ENCODE results near the gene OR4D9.

Gene OR4D9

GRCh38 chr11:59551659-59552521 is 40.6 kb downstream of the OR4D9 start:
- H3K4me3 ChIP-seq (ENCODE audit: low read depth, low read length) = peak overlapping the region; percentile 81
- no peak overlapping the region for H3K9ac ChIP-seq (ENCODE audit: low read depth, low read length)
- H3K27me3 ChIP-seq (ENCODE audit: control insufficient read depth, insufficient read depth, low read length) = peaks cover 6% of the 10 kb centered on the region
- no peaks in the 10 kb centered on the region for H3K9me3 ChIP-seq (ENCODE audit: control insufficient read depth, insufficient read depth, low read length)
- H3K4me1 ChIP-seq (ENCODE audit: control insufficient read depth, insufficient read depth, low read length) = peaks cover 2% of the 10 kb centered on the region
- H3K36me3 ChIP-seq (ENCODE audit: control insufficient read depth, insufficient read depth, low read length) = no peaks in the 10 kb centered on the region

GRCh38 chr11:59552844-59553243 is 41.5 kb downstream of the OR4D9 start:
- no peak overlapping the region for H3K4me3 ChIP-seq (ENCODE audit: low read depth, low read length)

DNA sequence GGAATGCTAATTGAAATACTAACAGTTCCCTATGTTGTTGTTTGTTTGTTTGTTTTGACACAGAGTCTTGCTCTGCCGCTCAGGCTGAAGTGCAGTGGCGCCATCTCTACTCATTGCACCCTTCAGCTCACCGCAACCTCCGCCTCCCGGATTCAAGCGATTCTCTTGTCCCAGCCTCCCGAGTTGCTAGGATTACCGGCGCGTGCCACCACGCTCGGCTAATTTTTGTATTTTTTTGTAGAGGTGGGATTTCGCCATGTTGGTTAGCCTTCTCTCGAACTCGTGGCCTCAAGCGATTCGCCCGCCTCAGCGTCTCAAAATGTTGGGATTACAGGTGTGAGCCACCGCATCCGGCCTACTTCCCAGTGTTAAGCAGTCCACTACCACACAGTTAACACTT is 42.0 kb downstream of the OR4D9 start:
- Histone ChIP-seq H3K9ac (ENCODE audit: low read depth, low read length) (no peak overlapping the region), H3K9me3 (ENCODE audit: control insufficient read depth, insufficient read depth, low read length) (no peaks in the 10 kb centered on the region), H3K4me1 (ENCODE audit: control insufficient read depth, insufficient read depth, low read length) (no peaks in the 10 kb centered on the region), H3K36me3 (ENCODE audit: control insufficient read depth, insufficient read depth, low read length) (no peaks in the 10 kb centered on the region), H3K27me3 (ENCODE audit: control insufficient read depth, insufficient read depth, low read length) (peaks cover 6% of the 10 kb centered on the region), H3K4me3 (ENCODE audit: low read depth, low read length) (no peak overlapping the region)

More at GRCh38 chr11:59552844-59553243, 41.5 kb downstream of the OR4D9 start:
- no peaks in the 10 kb centered on the region for H3K9me3 ChIP-seq (ENCODE audit: control insufficient read depth, insufficient read depth, low read length)
- no peak overlapping the region for H3K9ac ChIP-seq (ENCODE audit: low read depth, low read length)
- H3K36me3 ChIP-seq (ENCODE audit: control insufficient read depth, insufficient read depth, low read length) = no peaks in the 10 kb centered on the region
- peaks cover 6% of the 10 kb centered on the region for H3K27me3 ChIP-seq (ENCODE audit: control insufficient read depth, insufficient read depth, low read length)
- H3K4me1 ChIP-seq (ENCODE audit: control insufficient read depth, insufficient read depth, low read length) = no peaks in the 10 kb centered on the region

DNA sequence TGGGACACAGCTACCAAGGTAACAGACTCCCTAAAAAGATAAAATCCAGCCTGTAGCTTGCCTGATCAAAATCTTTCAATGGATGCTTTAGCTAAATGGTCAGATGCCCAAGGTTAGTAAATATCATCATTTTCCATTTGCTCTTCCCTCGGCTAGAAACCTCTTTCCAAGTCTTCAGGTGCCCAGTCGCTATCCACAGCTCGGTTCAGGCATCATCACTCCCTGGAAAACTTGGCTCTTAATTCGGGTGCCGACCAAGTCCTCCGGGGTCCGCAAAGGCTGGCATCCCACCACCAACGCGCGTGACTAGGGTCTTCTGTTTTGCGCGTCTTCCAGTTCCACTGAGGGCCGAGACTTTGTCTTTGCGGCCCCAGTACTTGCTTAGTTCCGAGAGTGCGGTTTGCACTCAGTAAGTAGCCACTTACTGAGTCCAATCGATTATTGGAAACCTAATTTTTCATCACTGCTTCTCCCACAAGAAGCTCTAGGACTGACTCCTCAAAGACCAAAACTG is 44.3 kb downstream of the OR4D9 start:
- Histone ChIP-seq H3K4me1 (ENCODE audit: control insufficient read depth, insufficient read depth, low read length) (no peaks in the 10 kb centered on the region), H3K9me3 (ENCODE audit: control insufficient read depth, insufficient read depth, low read length) (no peaks in the 10 kb centered on the region), H3K9ac (ENCODE audit: low read depth, low read length) (peak overlapping the region; percentile 81), H3K36me3 (ENCODE audit: control insufficient read depth, insufficient read depth, low read length) (no peaks in the 10 kb centered on the region), H3K4me3 (ENCODE audit: low read depth, low read length) (peak overlapping the region; percentile 74), H3K27me3 (ENCODE audit: control insufficient read depth, insufficient read depth, low read length) (peaks cover 10% of the 10 kb centered on the region)

GRCh38 chr11:59556115-59556916 is 45.0 kb downstream of the OR4D9 start:
- Histone ChIP-seq H3K9ac (ENCODE audit: low read depth, low read length) (peak overlapping the region; percentile 81), H3K4me1 (ENCODE audit: control insufficient read depth, insufficient read depth, low read length) (no peaks in the 10 kb centered on the region), H3K4me3 (ENCODE audit: low read depth, low read length) (peak overlapping the region; percentile 74)

GRCh38 chr11:59556917-59557348 is 45.6 kb downstream of the OR4D9 start:
- Histone ChIP-seq H3K9ac (ENCODE audit: low read depth, low read length) (no peak overlapping the region), H3K27me3 (ENCODE audit: control insufficient read depth, insufficient read depth, low read length) (peaks cover 10% of the 10 kb centered on the region), H3K9me3 (ENCODE audit: control insufficient read depth, insufficient read depth, low read length) (no peaks in the 10 kb centered on the region), H3K36me3 (ENCODE audit: control insufficient read depth, insufficient read depth, low read length) (no peaks in the 10 kb centered on the region), H3K4me3 (ENCODE audit: low read depth, low read length) (peak overlapping the region; percentile 74), H3K4me1 (ENCODE audit: control insufficient read depth, insufficient read depth, low read length) (no peaks in the 10 kb centered on the region)

More at GRCh38 chr11:59556115-59556916, 45.0 kb downstream of the OR4D9 start:
- Histone ChIP-seq H3K9me3 (ENCODE audit: control insufficient read depth, insufficient read depth, low read length) (no peaks in the 10 kb centered on the region), H3K27me3 (ENCODE audit: control insufficient read depth, insufficient read depth, low read length) (peaks cover 10% of the 10 kb centered on the region), H3K36me3 (ENCODE audit: control insufficient read depth, insufficient read depth, low read length) (no peaks in the 10 kb centered on the region)

DNA sequence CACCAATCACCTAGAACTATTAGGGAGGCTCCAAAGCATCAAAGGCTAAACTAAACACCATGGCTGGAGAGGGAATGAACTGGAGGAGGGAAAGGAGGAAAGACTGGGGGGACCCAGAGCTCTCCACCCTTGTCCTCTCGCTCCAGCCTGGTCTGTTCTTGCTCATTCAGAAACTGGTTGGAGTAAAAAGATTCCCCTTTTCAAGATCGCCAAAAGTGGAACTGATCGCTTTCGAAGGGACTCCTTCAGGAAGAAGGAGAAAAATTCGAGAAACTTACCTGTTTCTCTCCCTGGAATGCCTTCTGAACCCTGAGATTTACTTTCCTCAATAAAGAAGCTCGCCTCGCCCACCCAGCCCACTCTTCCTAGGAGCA is 46.9 kb downstream of the OR4D9 start:
- Histone ChIP-seq H3K9me3 (ENCODE audit: control insufficient read depth, insufficient read depth, low read length) (no peaks in the 10 kb centered on the region), H3K4me1 (ENCODE audit: control insufficient read depth, insufficient read depth, low read length) (no peaks in the 10 kb centered on the region), H3K27me3 (ENCODE audit: control insufficient read depth, insufficient read depth, low read length) (peaks cover 10% of the 10 kb centered on the region), H3K9ac (ENCODE audit: low read depth, low read length) (peak overlapping the region; percentile 41), H3K4me3 (ENCODE audit: low read depth, low read length) (peak overlapping the region; percentile 72), H3K36me3 (ENCODE audit: control insufficient read depth, insufficient read depth, low read length) (no peaks in the 10 kb centered on the region)

DNA sequence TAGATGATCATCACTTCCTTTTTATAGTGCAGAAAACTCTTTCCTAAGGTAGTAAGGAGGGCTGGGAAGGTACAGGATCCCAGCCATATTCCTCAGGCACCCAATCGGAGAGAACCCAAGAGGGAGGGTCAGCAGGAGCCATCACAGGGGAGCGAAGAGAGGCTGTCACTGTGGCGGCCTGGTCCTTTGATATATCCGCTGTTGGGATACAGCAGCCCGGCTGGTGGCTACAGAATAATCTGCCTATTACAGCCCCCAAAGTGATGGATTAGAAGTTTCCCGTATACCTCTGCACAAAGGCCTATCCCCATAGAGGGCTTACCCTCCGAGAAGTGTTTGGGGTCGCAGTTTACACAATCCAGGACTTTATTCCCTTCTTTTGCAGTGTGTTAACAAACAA is 48.5 kb downstream of the OR4D9 start:
- Histone ChIP-seq H3K9ac (ENCODE audit: low read depth, low read length) (no peak overlapping the region), H3K36me3 (ENCODE audit: control insufficient read depth, insufficient read depth, low read length) (no peaks in the 10 kb centered on the region), H3K4me3 (ENCODE audit: low read depth, low read length) (peak overlapping the region; percentile 91), H3K9me3 (ENCODE audit: control insufficient read depth, insufficient read depth, low read length) (no peaks in the 10 kb centered on the region), H3K4me1 (ENCODE audit: control insufficient read depth, insufficient read depth, low read length) (no peaks in the 10 kb centered on the region), H3K27me3 (ENCODE audit: control insufficient read depth, insufficient read depth, low read length) (peaks cover 10% of the 10 kb centered on the region)

GRCh38 chr11:59560290-59560701 is 49.0 kb downstream of the OR4D9 start:
- no peaks in the 10 kb centered on the region for H3K36me3 ChIP-seq (ENCODE audit: control insufficient read depth, insufficient read depth, low read length)
- H3K9ac ChIP-seq (ENCODE audit: low read depth, low read length) = no peak overlapping the region
- peaks cover 9% of the 10 kb centered on the region for H3K27me3 ChIP-seq (ENCODE audit: control insufficient read depth, insufficient read depth, low read length)
- H3K4me1 ChIP-seq (ENCODE audit: control insufficient read depth, insufficient read depth, low read length) = no peaks in the 10 kb centered on the region
- no peaks in the 10 kb centered on the region for H3K9me3 ChIP-seq (ENCODE audit: control insufficient read depth, insufficient read depth, low read length)
- peak overlapping the region; percentile 91 for H3K4me3 ChIP-seq (ENCODE audit: low read depth, low read length)

- no peak overlapping the region for H3K9ac ChIP-seq (ENCODE audit: low read depth, low read length)
- H3K36me3 ChIP-seq (ENCODE audit: control insufficient read depth, insufficient read depth, low read length) = peaks cover 1% of the 10 kb centered on the region
- H3K4me1 ChIP-seq (ENCODE audit: control insufficient read depth, insufficient read depth, low read length) = no peaks in the 10 kb centered on the region
- H3K9me3 ChIP-seq (ENCODE audit: control insufficient read depth, insufficient read depth, low read length) = no peaks in the 10 kb centered on the region
- peaks cover 4% of the 10 kb centered on the region for H3K27me3 ChIP-seq (ENCODE audit: control insufficient read depth, insufficient read depth, low read length)
- peak overlapping the region; percentile 91 for H3K4me3 ChIP-seq (ENCODE audit: low read depth, low read length)
These were observed 49.5 kb downstream of the OR4D9 start for GRCh38 chr11:59560702-59561473.

GRCh38 chr11:59562292-59562691 is 51.0 kb downstream of the OR4D9 start:
- H3K27me3 ChIP-seq (ENCODE audit: control insufficient read depth, insufficient read depth, low read length) = peaks cover 4% of the 10 kb centered on the region
- peaks cover 3% of the 10 kb centered on the region for H3K36me3 ChIP-seq (ENCODE audit: control insufficient read depth, insufficient read depth, low read length)
- H3K9me3 ChIP-seq (ENCODE audit: control insufficient read depth, insufficient read depth, low read length) = no peaks in the 10 kb centered on the region
- H3K9ac ChIP-seq (ENCODE audit: low read depth, low read length) = no peak overlapping the region
- H3K4me1 ChIP-seq (ENCODE audit: control insufficient read depth, insufficient read depth, low read length) = no peaks in the 10 kb centered on the region
- H3K4me3 ChIP-seq (ENCODE audit: low read depth, low read length) = no peak overlapping the region
